Breast epithelium (tissue), 4 donors: ENCODE data around the gene MS4A1. TPM values are rescaled to one million over a fixed set of nuclear protein-coding genes. Genes with fewer than 3 reads are reported as not detected.

Experiments used
- DNase-seq, 2 donors: peaks; one replicate each; pipeline ENCODE4 v3.0.0-alpha.2; 2019; ENCODE audit warnings: low spot score in 2 of 2
- H3K27ac ChIP-seq, 2 donors: fragments of 200-600 bp; sonication (generic) in 1 of 2; one replicate each; pipeline ENCODE4 v1.5.1; 2016 to 2019; ENCODE audit warnings: mild to moderate bottlenecking in 1 of 2
- H3K27me3 ChIP-seq, 2 donors: fragments of 200-600 bp; sonication (generic) in 1 of 2; one replicate each; pipeline versions ENCODE4 v1.5.1 to v1.6.0; 2017 to 2019; ENCODE audit warnings: control low read depth in 1 of 2, mild to moderate bottlenecking in 1 of 2
- H3K36me3 ChIP-seq: fragments of 200-600 bp; one replicate; pipeline ENCODE4 v1.5.1; 2019
- H3K4me1 ChIP-seq, 2 donors: fragments of 200-600 bp; sonication (generic); one replicate each; pipeline ENCODE4 v1.5.1; 2016 to 2019; ENCODE audit warnings: control low read depth in 1 of 2
- H3K4me3 ChIP-seq, 3 donors: fragments of 200-600 bp; sonication (generic); 1 replicate in 2 of 3; 2 replicates in 1 of 3; pipeline ENCODE4 v1.5.1; 2016 to 2019; ENCODE audit warnings: mild to moderate bottlenecking in 3 of 3, moderate library complexity in 2 of 3
- H3K9me3 ChIP-seq, 2 donors: fragments of 200-600 bp; sonication (generic) in 1 of 2; one replicate each; pipeline ENCODE4 v1.5.1; 2016 to 2019; ENCODE audit warnings: control low read depth in 1 of 2
- CTCF ChIP-seq, 3 donors: fragments of 450-650 bp; IDR thresholded peaks; one replicate each; pipeline ENCODE4 v1.5.1; 2016 to 2017; ENCODE audit warnings: antibody characterized with exemption in 3 of 3, mild to moderate bottlenecking in 3 of 3, moderate library complexity in 3 of 3
- POLR2A ChIP-seq: fragments of 450-650 bp; IDR thresholded peaks from one replicate; pipeline ENCODE4 v1.6.1; 2016; ENCODE audit warnings: antibody characterized with exemption, mild to moderate bottlenecking, moderate library complexity
- POLR2AphosphoS5 ChIP-seq, 3 donors: sonication (generic); formaldehyde crosslinking; IDR thresholded peaks; one replicate each; pipeline ENCODE4 v1.6.1; 2017; ENCODE audit warnings: antibody characterized with exemption in 3 of 3
- intact Hi-C: fragments of 100-400 bp; cut with DNase I; formaldehyde crosslinking; loops from one replicate; pipeline ENCODE4 v1.15.1; 2023; ENCODE audit warnings: low total_unique reads
- total RNA-seq, 3 donors: library from RNA; depleted of rRNA; stranded (reverse); fragments of >200 nt; gene quantifications; one replicate each; pipeline ENCODE4 v1.1.0, GENCODE V29; 2016

The MS4A1 gene
- 1 to 10 TPM in 2 of 3 donors, not detected in 1; 1.5 to 1.6 TPM for total RNA-seq

- no peaks in the 10 kb centered on the region for H3K4me1 ChIP-seq
- H3K9me3 ChIP-seq, result no peaks in the 10 kb centered on the region
- H3K4me3 ChIP-seq, result no peak within 1 kb of the TSS
- no peaks in the 10 kb centered on the region for H3K36me3 ChIP-seq
- TF ChIP-seq POLR2AphosphoS5 (IDR thresholded peaks at IDR 0.05) (no peak), CTCF (IDR thresholded peaks at IDR 0.05) (no peak), POLR2A (no peak)
- no peak for DNase-seq
- no peaks in the 10 kb centered on the region for H3K27me3 ChIP-seq
- no peak within 1 kb of the TSS for H3K27ac ChIP-seq
- intact Hi-C loops, result no loop called here
These were observed at the start of gene MS4A1 for GRCh38 chr11:60455531-60456042. MS4A1 (plus strand) TSS chr11:60455847; CDS start chr11:60462375, 6,528 bp downstream.

- no peak for DNase-seq
- H3K36me3 ChIP-seq, result no peaks in the 10 kb centered on the region
- H3K4me3 ChIP-seq, result no peak overlapping the region
- H3K9me3 ChIP-seq, result peaks cover 0 to 4% of the 10 kb centered on the region in 2 donors
- no peaks in the 10 kb centered on the region for H3K27me3 ChIP-seq
- TF ChIP-seq POLR2A (no peak), POLR2AphosphoS5 (IDR thresholded peaks at IDR 0.05) (no peak), CTCF (IDR thresholded peaks at IDR 0.05) (no peak)
- no peaks in the 10 kb centered on the region for H3K4me1 ChIP-seq
- no peak overlapping the region for H3K27ac ChIP-seq
- intact Hi-C loops, result no loop called here
These were observed 35.6 kb upstream of the MS4A1 start for GRCh38 chr11:60420015-60420414.

- Histone ChIP-seq H3K36me3 (no peaks in the 10 kb centered on the region), H3K4me3 (no peak overlapping the region), H3K27me3 (no peaks in the 10 kb centered on the region), H3K27ac (no peak overlapping the region), H3K9me3 (peaks cover 0 to 4% of the 10 kb centered on the region in 2 donors), H3K4me1 (no peaks in the 10 kb centered on the region)
- TF ChIP-seq POLR2A, result no peak
- no peak for TF ChIP-seq POLR2AphosphoS5 (IDR thresholded peaks at IDR 0.05)
- no peak for TF ChIP-seq CTCF (IDR thresholded peaks at IDR 0.05)
- intact Hi-C loops, result no loop called here
- DNase-seq, result no peak
These were observed 33.0 kb upstream of the MS4A1 start for GRCh38 chr11:60422609-60423008.

- no peak for DNase-seq
- H3K4me3 ChIP-seq, result no peak overlapping the region
- H3K4me1 ChIP-seq, result no peaks in the 10 kb centered on the region
- H3K9me3 ChIP-seq, result no peaks in the 10 kb centered on the region
- intact Hi-C loops, result no loop called here
- no peaks in the 10 kb centered on the region for H3K27me3 ChIP-seq
- H3K36me3 ChIP-seq, result no peaks in the 10 kb centered on the region
- H3K27ac ChIP-seq, result no peak overlapping the region
- no peak for TF ChIP-seq CTCF (IDR thresholded peaks at IDR 0.05)
- TF ChIP-seq POLR2AphosphoS5 (IDR thresholded peaks at IDR 0.05), result no peak
- TF ChIP-seq POLR2A, result no peak
These were observed 27.1 kb upstream of the MS4A1 start for GRCh38 chr11:60428517-60428916.

- H3K9me3 ChIP-seq, result no peaks in the 10 kb centered on the region
- intact Hi-C loops, result no loop called here
- no peak within 1 kb of the TSS for H3K27ac ChIP-seq
- TF ChIP-seq POLR2A (no peak), POLR2AphosphoS5 (IDR thresholded peaks at IDR 0.05) (no peak)
- H3K4me1 ChIP-seq, result no peaks in the 10 kb centered on the region
- no peak within 1 kb of the TSS for H3K4me3 ChIP-seq
- H3K27me3 ChIP-seq, result no peaks in the 10 kb centered on the region
- no peaks in the 10 kb centered on the region for H3K36me3 ChIP-seq
- DNase-seq, result no peak
These were observed 26.4 kb upstream of the MS4A1 start, which contains the start of gene MS4A5 for GRCh38 chr11:60429272-60429671. MS4A5 (plus strand) TSS chr11:60429572; CDS start chr11:60429675, 103 bp downstream.
